Endodermal cell (in vitro differentiated cells): Measurements from ENCODE around the gene BRD3OS. TPM values are rescaled to one million over a fixed set of nuclear protein-coding genes. Genes with fewer than 3 reads are reported as not detected.

ENCODE experiments used
- DNase-seq: peaks from one replicate; pipeline ENCODE4 v3.0.0-alpha.2; 2017
- H3K27ac ChIP-seq: 2 replicates; pipeline ENCODE4 v1.5.1; 2013; ENCODE audit warnings: mild to moderate bottlenecking, low read depth, low read length, moderate library complexity
- H3K27me3 ChIP-seq: 2 replicates; pipeline ENCODE4 v1.6.1; 2013; ENCODE audit warnings: mild to moderate bottlenecking, low read length, moderate library complexity; ENCODE audit not compliant: insufficient read depth, control insufficient read depth, poor library complexity, severe bottlenecking
- H3K36me3 ChIP-seq: 2 replicates; pipeline ENCODE4 v1.7.0; 2013; ENCODE audit warnings: mild to moderate bottlenecking, low read length, moderate library complexity; ENCODE audit not compliant: control insufficient read depth, insufficient read depth
- H3K4me1 ChIP-seq: one replicate; pipeline ENCODE4 v1.7.0; 2013; ENCODE audit warnings: low read length; ENCODE audit not compliant: control insufficient read depth, insufficient read depth
- H3K4me3 ChIP-seq: 2 replicates; pipeline ENCODE4 v1.5.1; 2013; ENCODE audit warnings: mild to moderate bottlenecking, low read length, moderate library complexity
- H3K9ac ChIP-seq: 2 replicates; pipeline ENCODE4 v1.6.1; 2013; ENCODE audit warnings: mild to moderate bottlenecking, low read length, moderate library complexity; ENCODE audit not compliant: poor library complexity, severe bottlenecking; ENCODE audit errors: extremely low read depth
- H3K9me3 ChIP-seq: 2 replicates; pipeline ENCODE4 v1.6.1; 2013; ENCODE audit warnings: mild to moderate bottlenecking, low read length, moderate library complexity; ENCODE audit not compliant: control insufficient read depth
- H3K27ac Mint-ChIP-seq: 2 replicates; pipeline ENCODE4 v1.8.0; 2020; ENCODE audit warnings: mixed read lengths
- H3K27me3 Mint-ChIP-seq: 2 replicates; pipeline ENCODE4 v1.8.0; 2021; ENCODE audit warnings: mild to moderate bottlenecking, mixed read lengths; ENCODE audit not compliant: insufficient read depth
- H3K36me3 Mint-ChIP-seq: 2 replicates; pipeline ENCODE4 v1.8.0; 2020; ENCODE audit warnings: low read depth, mixed read lengths
- H3K4me1 Mint-ChIP-seq: 2 replicates; pipeline ENCODE4 v1.8.0; 2020; ENCODE audit warnings: mixed read lengths
- H3K4me3 Mint-ChIP-seq: 2 replicates; pipeline ENCODE4 v1.8.0; 2020; ENCODE audit warnings: mild to moderate bottlenecking, moderate library complexity, mixed read lengths
- H3K9me3 Mint-ChIP-seq: 2 replicates; pipeline ENCODE4 v1.8.0; 2020; ENCODE audit warnings: mild to moderate bottlenecking, mixed read lengths
- WGBS, 2 experiments: methylation state at CpG; one replicate each; pipeline versions ENCODE4 v1.1.5 to v1.1.7; 2013; ENCODE audit warnings: missing lambda C conversion rate in 2 of 2, mixed read lengths in 1 of 2; ENCODE audit not compliant: insufficient coverage in 1 of 2, insufficient read length in 1 of 2; 5-methylcytosine and 5-hydroxymethylcytosine counted together
- total RNA-seq, 2 donors: library from RNA; stranded (reverse); fragmentation: NEBNext Ultra II Directional in 1 of 2; extraction: Animal tissue kit (Norgen Biotek cat#: 25700) in 1 of 2; gene quantifications; 2 replicates in 1 of 2; 3 replicates in 1 of 2; pipeline ENCODE4 v1.2.1, GENCODE V29; 2021
- TF ChIP-seq, protein P1 (sequence below): fragments of 200-600 bp; sonication (generic); conservative IDR thresholded peaks from 2 replicates; pipeline ENCODE4 v1.5.0; 2021; ENCODE audit warnings: antibody characterized with exemption, mild to moderate bottlenecking

BRD3OS gene
- total RNA-seq, 2 donors from 2014 or later = 19.0 to 26.5 TPM

DNA sequence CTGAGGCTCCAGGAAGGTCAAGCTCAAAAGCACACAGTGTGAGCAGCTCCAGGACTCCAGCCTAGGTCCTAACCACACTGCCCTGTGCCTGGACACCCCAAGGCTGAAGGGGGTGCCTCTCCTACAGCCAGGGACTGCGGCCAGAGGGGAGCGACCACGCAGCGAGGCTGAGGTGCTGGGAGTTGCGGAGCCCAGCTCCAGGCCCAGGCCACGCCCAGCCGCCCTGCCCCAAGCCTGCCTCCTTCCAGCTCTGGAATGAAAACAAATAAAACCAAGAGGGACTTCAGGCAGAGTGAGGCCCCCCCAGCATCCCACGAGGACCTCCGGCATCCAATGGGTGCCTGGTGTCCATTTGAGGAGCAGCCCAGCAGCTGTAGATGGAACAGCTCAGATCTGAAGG, 48.4 kb upstream of the BRD3OS start:
- Mint-ChIP-seq H3K4me3 (no peak overlapping the region), H3K27ac (no peak overlapping the region), H3K36me3 (no peaks in the 10 kb centered on the region), H3K9me3 (no peaks in the 10 kb centered on the region), H3K27me3 (no peaks in the 10 kb centered on the region), H3K4me1 (peaks cover 15% of the 10 kb centered on the region)
- Histone ChIP-seq H3K9ac (no peak overlapping the region), H3K4me3 (no peak overlapping the region), H3K4me1 (no peaks in the 10 kb centered on the region), H3K9me3 (no peaks in the 10 kb centered on the region), H3K27ac (no peak overlapping the region), H3K27me3 (no peaks in the 10 kb centered on the region), H3K36me3 (no peaks in the 10 kb centered on the region)
- TF ChIP-seq, protein P1, sequence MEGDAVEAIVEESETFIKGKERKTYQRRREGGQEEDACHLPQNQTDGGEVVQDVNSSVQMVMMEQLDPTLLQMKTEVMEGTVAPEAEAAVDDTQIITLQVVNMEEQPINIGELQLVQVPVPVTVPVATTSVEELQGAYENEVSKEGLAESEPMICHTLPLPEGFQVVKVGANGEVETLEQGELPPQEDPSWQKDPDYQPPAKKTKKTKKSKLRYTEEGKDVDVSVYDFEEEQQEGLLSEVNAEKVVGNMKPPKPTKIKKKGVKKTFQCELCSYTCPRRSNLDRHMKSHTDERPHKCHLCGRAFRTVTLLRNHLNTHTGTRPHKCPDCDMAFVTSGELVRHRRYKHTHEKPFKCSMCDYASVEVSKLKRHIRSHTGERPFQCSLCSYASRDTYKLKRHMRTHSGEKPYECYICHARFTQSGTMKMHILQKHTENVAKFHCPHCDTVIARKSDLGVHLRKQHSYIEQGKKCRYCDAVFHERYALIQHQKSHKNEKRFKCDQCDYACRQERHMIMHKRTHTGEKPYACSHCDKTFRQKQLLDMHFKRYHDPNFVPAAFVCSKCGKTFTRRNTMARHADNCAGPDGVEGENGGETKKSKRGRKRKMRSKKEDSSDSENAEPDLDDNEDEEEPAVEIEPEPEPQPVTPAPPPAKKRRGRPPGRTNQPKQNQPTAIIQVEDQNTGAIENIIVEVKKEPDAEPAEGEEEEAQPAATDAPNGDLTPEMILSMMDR = no peak
- 90 to 92% methylated on average over 3 to 9 of the region's 9 CpGs for WGBS, 2 experiments
- DNase-seq = no peak

DNA sequence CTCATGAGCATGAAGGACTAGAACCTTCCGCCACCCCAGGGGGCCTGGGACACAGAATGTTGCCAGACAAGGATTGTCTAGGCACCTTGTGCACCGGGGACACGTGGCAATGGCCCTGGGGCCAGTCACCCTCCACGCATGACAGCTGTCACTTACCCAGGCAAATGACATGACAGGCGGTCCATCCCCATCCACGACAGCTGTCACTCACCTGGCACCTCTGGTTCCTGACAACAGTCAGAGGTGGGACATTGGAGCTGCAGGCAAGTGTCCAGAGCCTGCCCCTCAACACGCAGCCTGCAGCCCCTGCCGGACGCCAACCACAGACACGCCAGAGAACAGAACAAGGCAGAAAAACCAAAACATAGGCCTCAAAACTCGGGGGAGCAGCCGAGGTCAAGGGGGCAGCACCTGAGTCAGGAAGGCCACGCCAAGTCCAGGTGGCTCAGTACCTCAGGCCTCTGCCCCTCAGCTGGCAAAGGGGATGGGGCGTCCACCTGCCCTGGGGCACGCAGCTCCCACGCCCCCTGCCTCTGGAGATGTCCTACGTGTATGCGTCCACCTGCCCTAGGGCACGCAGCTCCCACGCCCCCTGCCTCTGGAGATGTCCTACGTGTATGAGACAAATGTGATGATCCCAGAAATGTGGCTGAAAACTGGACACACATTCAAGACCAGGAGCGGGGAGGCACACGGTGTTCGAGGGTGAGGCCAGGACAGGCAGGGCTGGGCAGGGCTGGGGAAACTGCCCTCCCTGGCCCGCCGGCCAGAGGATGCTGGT, 47.7 kb upstream of the BRD3OS start:
- H3K4me1 Mint-ChIP-seq = peaks cover 13% of the 10 kb centered on the region
- no peaks in the 10 kb centered on the region for H3K27me3 ChIP-seq
- no peak overlapping the region for H3K9ac ChIP-seq
- H3K36me3 Mint-ChIP-seq = no peaks in the 10 kb centered on the region
- no peak overlapping the region for H3K27ac ChIP-seq
- H3K4me3 ChIP-seq = no peak overlapping the region
- no peaks in the 10 kb centered on the region for H3K27me3 Mint-ChIP-seq
- 93 to 96% methylated on average over 21 to 26 of the region's 26 CpGs for WGBS, 2 experiments
- no peak overlapping the region for H3K4me3 Mint-ChIP-seq
- TF ChIP-seq, protein P1 = no peak
- H3K27ac Mint-ChIP-seq = no peak overlapping the region
- H3K9me3 Mint-ChIP-seq = no peaks in the 10 kb centered on the region
- no peak for DNase-seq
- H3K36me3 ChIP-seq = no peaks in the 10 kb centered on the region
- H3K4me1 ChIP-seq = no peaks in the 10 kb centered on the region
- H3K9me3 ChIP-seq = no peaks in the 10 kb centered on the region

DNA sequence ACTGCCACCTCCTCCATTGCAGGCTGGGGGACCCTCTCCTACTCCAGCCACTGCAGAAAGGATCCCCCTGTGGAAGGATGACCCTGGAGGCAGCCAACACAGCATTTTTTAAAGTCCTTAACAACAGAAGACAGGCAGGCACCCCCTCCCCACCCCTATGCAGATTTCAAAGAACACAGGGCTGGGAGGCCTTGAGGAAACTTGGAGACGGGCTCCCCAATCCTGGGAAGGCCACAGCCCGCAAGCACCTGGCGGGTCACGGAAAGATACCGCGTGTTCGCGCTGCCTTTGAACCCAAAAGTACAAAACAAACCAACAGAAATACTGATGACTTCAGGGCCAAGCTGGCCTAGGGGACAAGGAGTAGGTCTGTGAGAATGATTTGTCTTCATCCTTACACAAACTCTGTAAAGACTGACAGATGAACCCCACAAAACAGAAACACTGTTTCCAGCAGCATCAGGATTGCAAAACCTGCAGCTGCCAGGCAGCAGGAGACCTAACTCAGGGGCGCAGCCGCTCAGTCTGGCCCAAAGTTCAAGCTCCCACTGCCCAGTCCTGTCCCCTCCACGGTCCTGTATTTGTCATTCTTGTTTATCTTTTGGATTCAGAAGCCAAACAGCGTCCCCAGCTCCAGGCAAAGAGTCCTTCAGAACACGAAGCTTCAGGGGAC, 46.9 kb upstream of the BRD3OS start:
- Histone ChIP-seq H3K9me3 (no peaks in the 10 kb centered on the region), H3K4me3 (no peak overlapping the region), H3K27me3 (no peaks in the 10 kb centered on the region), H3K36me3 (no peaks in the 10 kb centered on the region), H3K27ac (no peak overlapping the region), H3K9ac (no peak overlapping the region), H3K4me1 (no peaks in the 10 kb centered on the region)
- WGBS, 2 experiments = 92 to 96% methylated on average over 8 to 13 of the region's 13 CpGs
- Mint-ChIP-seq H3K27me3 (no peaks in the 10 kb centered on the region), H3K36me3 (no peaks in the 10 kb centered on the region), H3K27ac (peak overlapping the region; percentile 10), H3K4me1 (peaks cover 12% of the 10 kb centered on the region), H3K4me3 (no peak overlapping the region), H3K9me3 (no peaks in the 10 kb centered on the region)
- TF ChIP-seq, protein P1 = no peak
- no peak for DNase-seq
